DOHH2 (cell line): ENCODE data around the gene UBAC2.

ENCODE experiments used
- H3F3A ChIP-seq: fragments of 200-600 bp; sonication (generic), shearing (Covaris generic); 2 replicates; pipeline ENCODE4 v1.6.0; 2016; ENCODE audit warnings: antibody characterized with exemption, mild to moderate bottlenecking; ENCODE audit not compliant: control insufficient read depth, insufficient read depth
- H3K27ac ChIP-seq: fragments of 200-600 bp; sonication (generic); 2 replicates; pipeline ENCODE4 v1.5.1; 2014; ENCODE audit warnings: low read depth, mild to moderate bottlenecking, low read length, moderate library complexity
- H3K27me3 ChIP-seq: fragments of 200-600 bp; sonication (generic); 2 replicates; pipeline ENCODE4 v1.6.1; 2014; ENCODE audit warnings: mild to moderate bottlenecking, low read length, mixed read lengths; ENCODE audit not compliant: control insufficient read depth
- H3K36me3 ChIP-seq: fragments of 200-600 bp; sonication (generic); 2 replicates; pipeline ENCODE4 v1.6.1; 2014; ENCODE audit warnings: mild to moderate bottlenecking, low read length, moderate library complexity, mixed read lengths; ENCODE audit not compliant: control insufficient read depth
- H3K4me1 ChIP-seq: fragments of 200-600 bp; sonication (generic); 2 replicates; pipeline ENCODE4 v1.6.1; 2014; ENCODE audit warnings: mild to moderate bottlenecking, low read length, mixed read lengths; ENCODE audit not compliant: control insufficient read depth
- H3K4me2 ChIP-seq: fragments of 200-600 bp; sonication (generic); 2 replicates; pipeline ENCODE4 v1.6.0; 2014; ENCODE audit warnings: mild to moderate bottlenecking, low read length, moderate library complexity
- H3K4me3 ChIP-seq: fragments of 200-600 bp; sonication (generic); 2 replicates; pipeline ENCODE4 v1.5.1; 2014; ENCODE audit warnings: mild to moderate bottlenecking, low read length, mixed read lengths
- H3K79me2 ChIP-seq: fragments of 200-600 bp; sonication (generic); 2 replicates; pipeline ENCODE4 v1.6.1; 2014; ENCODE audit warnings: mild to moderate bottlenecking, low read length, mixed read lengths; ENCODE audit not compliant: control insufficient read depth
- H3K9me2 ChIP-seq: fragments of 200-600 bp; sonication (generic); replicated peaks from 2 replicates; pipeline ENCODE4 v1.6.1; 2014; ENCODE audit warnings: mild to moderate bottlenecking, low read length, mixed read lengths; ENCODE audit not compliant: control insufficient read depth
- H3K9me3 ChIP-seq: fragments of 200-600 bp; sonication (generic); 2 replicates; pipeline ENCODE4 v1.6.1; 2014; ENCODE audit warnings: antibody characterized with exemption, low read length, mixed read lengths; ENCODE audit not compliant: control insufficient read depth, insufficient read depth
- H4K20me1 ChIP-seq: fragments of 200-600 bp; sonication (generic); 2 replicates; pipeline ENCODE4 v1.6.0; 2014; ENCODE audit warnings: low read depth, mild to moderate bottlenecking, antibody characterized with exemption, low read length, moderate library complexity; ENCODE audit not compliant: control insufficient read depth, insufficient read depth
- CTCF ChIP-seq: fragments of 200-600 bp; sonication (generic); IDR thresholded peaks from one replicate; pipeline ENCODE4 v1.5.1; 2014; ENCODE audit warnings: antibody characterized with exemption, mild to moderate bottlenecking, low read depth, low read length; ENCODE audit not compliant: poor library complexity, severe bottlenecking
- EZH2phosphoT487 ChIP-seq: fragments of 200-600 bp; sonication (generic); IDR thresholded peaks from 2 replicates; pipeline ENCODE4 v1.6.1; 2017; ENCODE audit warnings: borderline replicate concordance, mild to moderate bottlenecking, antibody characterized with exemption, low read length, moderate library complexity, mixed read lengths

Gene UBAC2

GRCh38 chr13:99351772-99352171 lies 151.1 kb downstream of the UBAC2 start:
- H3K79me2 ChIP-seq: no peaks in the 10 kb centered on the region
- H3K4me1 ChIP-seq: no peaks in the 10 kb centered on the region
- no peaks in the 10 kb centered on the region for H3K9me2 ChIP-seq
- H3K27ac ChIP-seq: no peak overlapping the region
- TF ChIP-seq EZH2phosphoT487 (no peak), CTCF (no peak)
- no peaks in the 10 kb centered on the region for H3K27me3 ChIP-seq
- H3K9me3 ChIP-seq: no peaks in the 10 kb centered on the region
- H4K20me1 ChIP-seq: 0 out of 2 replicates have a peak, but pooled peaks cover 3% of the 10 kb centered on the region
- H3F3A ChIP-seq: no peaks in the 10 kb centered on the region
- no peak overlapping the region for H3K4me3 ChIP-seq
- peaks cover 17% of the 10 kb centered on the region; the same call in 1 of the 2 replicates for H3K36me3 ChIP-seq
- no peak overlapping the region for H3K4me2 ChIP-seq

- Histone ChIP-seq H3F3A (no peaks in the 10 kb centered on the region), H4K20me1 (0 out of 2 replicates have a peak, but pooled peaks cover 3% of the 10 kb centered on the region)
These were observed 151.9 kb downstream of the UBAC2 start for GRCh38 chr13:99352351-99353245.

GRCh38 chr13:99353246-99353600 lies 152.6 kb downstream of the UBAC2 start:
- Histone ChIP-seq H3K36me3 (peaks cover 22% of the 10 kb centered on the region), H3K4me1 (no peaks in the 10 kb centered on the region), H4K20me1 (0 out of 2 replicates have a peak, but pooled peaks cover 3% of the 10 kb centered on the region), H3K4me3 (no peak overlapping the region), H3K79me2 (no peaks in the 10 kb centered on the region), H3K27ac (no peak overlapping the region), H3K9me2 (no peaks in the 10 kb centered on the region), H3K27me3 (no peaks in the 10 kb centered on the region), H3K4me2 (no peak overlapping the region), H3K9me3 (no peaks in the 10 kb centered on the region), H3F3A (no peaks in the 10 kb centered on the region)
- TF ChIP-seq EZH2phosphoT487: no peak
- TF ChIP-seq CTCF: no peak

More at GRCh38 chr13:99352351-99353245, 151.9 kb downstream of the UBAC2 start:
- H3K9me3 ChIP-seq: no peaks in the 10 kb centered on the region
- H3K4me1 ChIP-seq: no peaks in the 10 kb centered on the region
- H3K27me3 ChIP-seq: no peaks in the 10 kb centered on the region
- no peaks in the 10 kb centered on the region for H3K9me2 ChIP-seq
- H3K4me3 ChIP-seq: no peak overlapping the region
- no peak overlapping the region for H3K27ac ChIP-seq
- no peak for TF ChIP-seq EZH2phosphoT487
- no peak for TF ChIP-seq CTCF
- no peak overlapping the region for H3K4me2 ChIP-seq
- H3K36me3 ChIP-seq: peaks cover 22% of the 10 kb centered on the region
- no peaks in the 10 kb centered on the region for H3K79me2 ChIP-seq
